Cardiac muscle cell (in vitro differentiated cells and primary cell): ENCODE data around the gene ZCCHC8. TPM values are rescaled to one million over a fixed set of nuclear protein-coding genes. Genes with fewer than 3 reads are reported as not detected.

Experiments used
- DNase-seq, 2 donors: peaks; one replicate each; pipeline versions ENCODE4 v3.0.0 to v3.0.0-alpha.2; 2010 to 2017; ENCODE audit warnings: low read depth in 1 of 2, low spot score in 1 of 2
- H3K27ac ChIP-seq: fragments of 200-600 bp; sonication (generic); 2 replicates; pipeline ENCODE4 v1.5.1; 2016
- H3K27me3 ChIP-seq: fragments of 200-600 bp; sonication (generic); 2 replicates; pipeline ENCODE4 v1.6.0; 2016; ENCODE audit warnings: control low read depth
- H3K36me3 ChIP-seq: fragments of 200-600 bp; sonication (generic); 2 replicates; pipeline ENCODE4 v1.5.1; 2016; ENCODE audit warnings: control low read depth
- H3K4me1 ChIP-seq: fragments of 200-600 bp; sonication (generic); 2 replicates; pipeline ENCODE4 v1.8.1; 2017; ENCODE audit warnings: low read depth, mild to moderate bottlenecking, mixed run types
- H3K4me3 ChIP-seq: fragments of 200-600 bp; sonication (generic); 2 replicates; pipeline ENCODE4 v1.5.1; 2016; ENCODE audit warnings: mild to moderate bottlenecking
- H3K9me3 ChIP-seq: fragments of 200-600 bp; sonication (generic); 2 replicates; pipeline ENCODE4 v1.5.1; 2017; ENCODE audit warnings: low read depth, mild to moderate bottlenecking, control low read depth
- CTCF ChIP-seq: IDR thresholded peaks from 2 replicates; pipeline ENCODE4 v1.5.1; 2012; ENCODE audit warnings: low read depth, mild to moderate bottlenecking, low read length
- polyA plus RNA-seq: library from polyadenylated mRNA; unstranded; fragments of >200 nt; fragmentation: Nextera tagmentation; extraction: Ambion mirVana; gene quantifications from 2 replicates; pipeline ENCODE4 v1.2.1, GENCODE V29; 2016
- total RNA-seq: library from RNA; depleted of rRNA; stranded (reverse); fragments of >200 nt; gene quantifications from 2 replicates; pipeline ENCODE4 v1.2.3, GENCODE V29; 2016

ZCCHC8 gene
- total and polyA plus RNA-seq, 2 experiments from 2014 or later = 17.9 to 21.8 TPM

- Histone ChIP-seq H3K27me3 (no peaks in the 10 kb centered on the region), H3K4me3 (no peak overlapping the region), H3K36me3 (peaks cover 4% of the 10 kb centered on the region), H3K4me1 (no peaks in the 10 kb centered on the region), H3K27ac (no peak overlapping the region), H3K9me3 (no peaks in the 10 kb centered on the region)
- no peak for TF ChIP-seq CTCF
- DNase-seq = no peak
Observed at GRCh38 chr12:122537021-122537420, 36.3 kb upstream of the ZCCHC8 start.

- peaks cover 4% of the 10 kb centered on the region for H3K36me3 ChIP-seq
- DNase-seq = peak in 1 of 2 donors; percentile 66
- no peak overlapping the region for H3K27ac ChIP-seq
- no peaks in the 10 kb centered on the region for H3K27me3 ChIP-seq
- no peaks in the 10 kb centered on the region for H3K4me1 ChIP-seq
- no peak overlapping the region for H3K4me3 ChIP-seq
- no peaks in the 10 kb centered on the region for H3K9me3 ChIP-seq
- no peak for TF ChIP-seq CTCF
Observed at GRCh38 chr12:122533856-122534255, 33.1 kb upstream of the ZCCHC8 start.

GRCh38 chr12:122528992-122529391, 28.3 kb upstream of the ZCCHC8 start:
- H3K4me1 ChIP-seq = peaks cover 7% of the 10 kb centered on the region
- TF ChIP-seq CTCF = no peak
- H3K27ac ChIP-seq = no peak overlapping the region
- no peak for DNase-seq
- peaks cover 5% of the 10 kb centered on the region for H3K36me3 ChIP-seq
- no peaks in the 10 kb centered on the region for H3K27me3 ChIP-seq
- H3K9me3 ChIP-seq = no peaks in the 10 kb centered on the region
- no peak overlapping the region for H3K4me3 ChIP-seq

GRCh38 chr12:122528582-122528981, 27.9 kb upstream of the ZCCHC8 start:
- Histone ChIP-seq H3K4me3 (no peak overlapping the region), H3K27me3 (no peaks in the 10 kb centered on the region), H3K36me3 (peaks cover 5% of the 10 kb centered on the region), H3K4me1 (peaks cover 11% of the 10 kb centered on the region), H3K27ac (no peak overlapping the region), H3K9me3 (no peaks in the 10 kb centered on the region)
- DNase-seq = no peak
- TF ChIP-seq CTCF = no peak

GRCh38 chr12:122527478-122527944, 26.8 kb upstream of the ZCCHC8 start:
- peak in 1 of 2 donors; percentile 21 for DNase-seq
- Histone ChIP-seq H3K27me3 (no peaks in the 10 kb centered on the region), H3K4me3 (peak overlapping the region; percentile 98), H3K27ac (peak overlapping the region; percentile 31), H3K4me1 (peaks cover 19% of the 10 kb centered on the region), H3K9me3 (no peaks in the 10 kb centered on the region), H3K36me3 (peaks cover 5% of the 10 kb centered on the region)
- TF ChIP-seq CTCF = no peak
